Vagina (tissue), 2 donors: ENCODE measurements around the gene QRFP. TPM values are rescaled to one million over a fixed set of nuclear protein-coding genes. Genes with fewer than 3 reads are reported as not detected.

Experiments used
- DNase-seq, 2 donors: peaks; one replicate each; pipeline ENCODE4 v3.0.0-alpha.2; 2017; ENCODE audit errors: extremely low spot score in 2 of 2
- H3K27ac ChIP-seq: fragments of 200-600 bp; sonication (generic); one replicate; pipeline ENCODE4 v1.5.1; 2019
- H3K27me3 ChIP-seq: fragments of 200-600 bp; sonication (generic); one replicate; pipeline ENCODE4 v1.5.1; 2019
- H3K36me3 ChIP-seq, 2 donors: fragments of 200-600 bp; sonication (generic); one replicate each; pipeline ENCODE4 v1.5.1; 2017 to 2019
- H3K4me1 ChIP-seq: fragments of 200-600 bp; sonication (generic); one replicate; pipeline ENCODE4 v1.5.1; 2019
- H3K4me3 ChIP-seq, 2 donors: fragments of 200-600 bp; sonication (generic); 1 replicate in 1 of 2; 2 replicates in 1 of 2; pipeline ENCODE4 v1.5.1; 2016 to 2019
- H3K9me3 ChIP-seq: fragments of 200-600 bp; sonication (generic); one replicate; pipeline ENCODE4 v1.5.1; 2019
- POLR2A ChIP-seq, 2 donors: fragments of 450-650 bp; IDR thresholded peaks; one replicate each; pipeline ENCODE4 v1.6.1; 2017; ENCODE audit warnings: antibody characterized with exemption in 2 of 2, mild to moderate bottlenecking in 2 of 2, moderate library complexity in 2 of 2
- POLR2AphosphoS5 ChIP-seq, 2 donors: sonication (generic); formaldehyde crosslinking; IDR thresholded peaks; one replicate each; pipeline ENCODE4 v1.9.0; 2017; ENCODE audit warnings: antibody characterized with exemption in 2 of 2, mild to moderate bottlenecking in 2 of 2, low read depth in 1 of 2; ENCODE audit not compliant: insufficient read depth in 1 of 2
- intact Hi-C: fragments of 100-400 bp; cut with DNase I; formaldehyde crosslinking; loops from one replicate; pipeline ENCODE4 v1.15.1; 2023
- total RNA-seq: library from RNA; depleted of rRNA; stranded (reverse); fragments of >200 nt; gene quantifications from one replicate; pipeline ENCODE4 v1.2.3, GENCODE V29; 2016
- TF ChIP-seq, protein P1 (sequence below), 3 experiments: fragments of 450-650 bp in 2 of 3; fragments of 200-600 bp in 1 of 3; sonication (generic) in 1 of 3; IDR thresholded peaks; one replicate each; pipeline ENCODE4 v1.5.1; 2017 to 2019; ENCODE audit warnings: antibody characterized with exemption in 3 of 3, mild to moderate bottlenecking in 2 of 3, moderate library complexity in 2 of 3

QRFP gene
- total RNA-seq, 1 donor from 2014 or later = not detected

DNA sequence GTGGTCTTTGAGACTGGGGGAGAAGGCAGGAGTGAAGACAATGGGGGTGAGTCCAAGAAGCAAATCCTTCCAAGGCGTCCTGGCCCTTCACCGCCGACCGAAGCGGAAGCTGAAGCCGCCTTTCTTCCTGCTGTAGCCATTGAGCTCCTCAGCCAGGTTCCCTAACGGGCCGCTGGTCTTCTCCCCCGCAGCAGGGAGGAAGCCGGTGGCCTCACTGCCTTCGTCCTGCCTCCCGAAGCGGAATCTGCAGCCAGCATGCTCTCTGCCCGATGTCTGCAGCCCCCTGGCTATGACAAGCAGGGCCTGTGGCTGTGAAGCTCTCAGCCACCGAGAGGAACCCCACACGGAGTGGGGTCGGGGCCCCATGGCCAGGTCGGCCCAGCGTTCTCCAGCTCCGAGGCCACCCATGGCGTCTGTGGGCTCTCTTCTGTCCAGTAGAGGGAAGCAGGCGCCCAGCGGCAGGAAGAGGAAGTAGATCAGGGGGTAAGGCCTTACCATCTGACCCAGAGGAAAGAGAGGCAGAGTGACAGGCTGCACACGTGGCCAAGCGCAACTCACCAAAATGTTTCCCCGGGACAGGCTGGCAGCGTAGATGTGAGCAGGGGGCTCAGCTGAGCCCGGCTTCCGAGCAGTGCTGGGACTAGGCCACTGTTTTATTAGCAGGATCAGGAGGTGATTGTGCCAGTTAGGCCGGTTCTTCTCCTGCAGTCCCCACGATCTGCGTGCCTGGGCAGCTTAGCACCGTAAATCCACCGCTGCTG lies 3.1 kb downstream of the QRFP start:
- Histone ChIP-seq H3K4me1 (peaks cover 46% of the 10 kb centered on the region), H3K27me3 (no peaks in the 10 kb centered on the region), H3K36me3 (peaks cover 0 to 22% of the 10 kb centered on the region in 2 donors), H3K4me3 (no peak overlapping the region), H3K9me3 (no peaks in the 10 kb centered on the region), H3K27ac (no peak overlapping the region)
- TF ChIP-seq POLR2AphosphoS5 (IDR thresholded peaks at IDR 0.05; ENCODE audit: insufficient read depth in 1 of 2, low read depth in 1 of 2) = peak in 1 of 2 donors; percentile 22
- no peak for TF ChIP-seq POLR2A (IDR thresholded peaks at IDR 0.05)
- DNase-seq = no peak
- intact Hi-C loops = no loop called here

DNA sequence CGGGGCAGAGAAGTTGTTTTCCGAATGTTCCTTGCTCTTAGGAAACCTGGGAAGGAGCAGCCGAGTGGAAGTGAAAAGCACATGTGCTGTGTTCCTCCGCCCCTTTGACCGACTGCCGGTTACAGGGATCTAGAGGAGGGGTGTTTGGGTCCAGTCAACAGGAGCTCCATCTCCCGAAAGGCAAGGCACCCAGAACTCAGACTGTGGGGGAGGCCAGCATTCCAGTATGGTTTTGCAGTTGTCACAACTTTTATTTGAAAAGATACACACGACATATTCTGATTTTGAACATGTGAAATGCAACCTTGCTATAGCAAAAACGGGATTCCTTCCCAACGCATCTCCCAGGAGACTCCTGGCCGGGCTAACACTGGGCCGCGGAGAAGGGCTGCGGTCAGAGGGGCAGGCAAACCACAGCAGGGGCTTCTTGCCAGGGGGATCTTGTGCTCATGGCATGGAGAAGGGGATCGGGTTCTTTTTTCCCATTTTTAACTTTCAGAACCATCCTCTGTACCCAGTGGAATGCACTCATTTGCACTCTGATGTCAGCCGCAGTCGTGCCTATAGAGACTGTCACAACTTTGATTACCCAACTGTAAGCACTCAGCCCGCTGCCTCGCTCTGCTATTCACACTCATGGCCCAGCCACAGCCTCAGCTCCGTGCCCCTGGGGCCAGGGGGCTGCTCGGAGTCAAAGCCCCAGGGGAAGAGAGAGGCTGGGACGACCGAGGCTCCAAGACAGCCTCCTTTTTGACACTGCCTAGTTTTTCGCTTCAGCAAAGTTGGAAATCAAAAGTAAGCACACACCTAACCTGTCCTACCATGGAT lies 3.9 kb downstream of the QRFP start:
- no peaks in the 10 kb centered on the region for H3K27me3 ChIP-seq
- H3K27ac ChIP-seq = no peak overlapping the region
- TF ChIP-seq, protein P1, sequence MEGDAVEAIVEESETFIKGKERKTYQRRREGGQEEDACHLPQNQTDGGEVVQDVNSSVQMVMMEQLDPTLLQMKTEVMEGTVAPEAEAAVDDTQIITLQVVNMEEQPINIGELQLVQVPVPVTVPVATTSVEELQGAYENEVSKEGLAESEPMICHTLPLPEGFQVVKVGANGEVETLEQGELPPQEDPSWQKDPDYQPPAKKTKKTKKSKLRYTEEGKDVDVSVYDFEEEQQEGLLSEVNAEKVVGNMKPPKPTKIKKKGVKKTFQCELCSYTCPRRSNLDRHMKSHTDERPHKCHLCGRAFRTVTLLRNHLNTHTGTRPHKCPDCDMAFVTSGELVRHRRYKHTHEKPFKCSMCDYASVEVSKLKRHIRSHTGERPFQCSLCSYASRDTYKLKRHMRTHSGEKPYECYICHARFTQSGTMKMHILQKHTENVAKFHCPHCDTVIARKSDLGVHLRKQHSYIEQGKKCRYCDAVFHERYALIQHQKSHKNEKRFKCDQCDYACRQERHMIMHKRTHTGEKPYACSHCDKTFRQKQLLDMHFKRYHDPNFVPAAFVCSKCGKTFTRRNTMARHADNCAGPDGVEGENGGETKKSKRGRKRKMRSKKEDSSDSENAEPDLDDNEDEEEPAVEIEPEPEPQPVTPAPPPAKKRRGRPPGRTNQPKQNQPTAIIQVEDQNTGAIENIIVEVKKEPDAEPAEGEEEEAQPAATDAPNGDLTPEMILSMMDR (IDR thresholded peaks at IDR 0.05) = no peak
- TF ChIP-seq POLR2A (IDR thresholded peaks at IDR 0.05) (no peak), POLR2AphosphoS5 (IDR thresholded peaks at IDR 0.05; ENCODE audit: insufficient read depth in 1 of 2, low read depth in 1 of 2) (no peak)
- no peaks in the 10 kb centered on the region for H3K9me3 ChIP-seq
- H3K4me3 ChIP-seq = no peak overlapping the region
- H3K36me3 ChIP-seq = peaks cover 0 to 30% of the 10 kb centered on the region in 2 donors
- peaks cover 46% of the 10 kb centered on the region for H3K4me1 ChIP-seq
- no peak for DNase-seq
- intact Hi-C loops = no loop called here

DNA sequence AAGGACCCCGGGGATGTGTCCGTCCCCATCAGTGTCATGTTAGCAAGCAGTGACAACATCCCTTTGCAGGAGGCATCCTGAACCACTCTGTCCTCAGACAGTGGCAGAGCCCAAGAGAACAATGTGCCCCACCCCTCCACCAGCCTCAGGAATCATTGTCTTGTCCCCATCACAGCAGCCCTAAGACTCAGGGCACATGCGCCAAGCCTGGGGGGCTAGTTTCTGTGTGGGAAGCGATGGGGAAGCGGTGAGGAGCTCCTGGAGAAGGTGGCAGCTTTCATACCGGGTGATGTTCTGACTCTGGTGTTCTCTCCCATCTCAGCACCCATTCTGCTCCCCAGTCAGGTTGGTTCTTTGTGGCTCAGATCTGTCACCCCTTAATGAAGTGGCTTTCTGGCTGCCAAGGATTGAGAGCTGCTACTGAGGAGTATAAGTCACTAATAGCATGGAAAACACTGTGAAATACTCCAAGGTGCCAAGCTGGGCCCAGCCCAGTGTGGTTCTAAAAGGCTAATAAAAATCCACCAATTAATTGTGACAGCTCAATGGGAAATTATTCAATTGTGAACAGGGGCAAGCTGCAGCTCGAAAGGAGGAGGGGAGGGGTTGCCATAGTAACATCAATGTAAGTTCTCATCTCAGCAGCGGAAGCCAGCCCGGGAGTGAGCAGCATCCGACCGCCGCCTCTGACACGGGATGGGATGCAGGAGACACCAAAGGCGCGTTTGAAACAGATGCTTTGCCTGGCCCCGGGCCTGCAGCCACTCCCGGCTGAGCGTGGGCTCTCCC lies 4.7 kb downstream of the QRFP start:
- no peak overlapping the region for H3K27ac ChIP-seq
- H3K9me3 ChIP-seq = no peaks in the 10 kb centered on the region
- intact Hi-C loops = no loop called here
- peaks cover 46% of the 10 kb centered on the region for H3K4me1 ChIP-seq
- no peak for TF ChIP-seq POLR2A (IDR thresholded peaks at IDR 0.05)
- no peak for TF ChIP-seq POLR2AphosphoS5 (IDR thresholded peaks at IDR 0.05; ENCODE audit: insufficient read depth in 1 of 2, low read depth in 1 of 2)
- TF ChIP-seq, protein P1 (IDR thresholded peaks at IDR 0.05) = no peak
- H3K27me3 ChIP-seq = no peaks in the 10 kb centered on the region
- peaks cover 0 to 38% of the 10 kb centered on the region in 2 donors for H3K36me3 ChIP-seq
- no peak for DNase-seq
- H3K4me3 ChIP-seq = no peak overlapping the region

DNA sequence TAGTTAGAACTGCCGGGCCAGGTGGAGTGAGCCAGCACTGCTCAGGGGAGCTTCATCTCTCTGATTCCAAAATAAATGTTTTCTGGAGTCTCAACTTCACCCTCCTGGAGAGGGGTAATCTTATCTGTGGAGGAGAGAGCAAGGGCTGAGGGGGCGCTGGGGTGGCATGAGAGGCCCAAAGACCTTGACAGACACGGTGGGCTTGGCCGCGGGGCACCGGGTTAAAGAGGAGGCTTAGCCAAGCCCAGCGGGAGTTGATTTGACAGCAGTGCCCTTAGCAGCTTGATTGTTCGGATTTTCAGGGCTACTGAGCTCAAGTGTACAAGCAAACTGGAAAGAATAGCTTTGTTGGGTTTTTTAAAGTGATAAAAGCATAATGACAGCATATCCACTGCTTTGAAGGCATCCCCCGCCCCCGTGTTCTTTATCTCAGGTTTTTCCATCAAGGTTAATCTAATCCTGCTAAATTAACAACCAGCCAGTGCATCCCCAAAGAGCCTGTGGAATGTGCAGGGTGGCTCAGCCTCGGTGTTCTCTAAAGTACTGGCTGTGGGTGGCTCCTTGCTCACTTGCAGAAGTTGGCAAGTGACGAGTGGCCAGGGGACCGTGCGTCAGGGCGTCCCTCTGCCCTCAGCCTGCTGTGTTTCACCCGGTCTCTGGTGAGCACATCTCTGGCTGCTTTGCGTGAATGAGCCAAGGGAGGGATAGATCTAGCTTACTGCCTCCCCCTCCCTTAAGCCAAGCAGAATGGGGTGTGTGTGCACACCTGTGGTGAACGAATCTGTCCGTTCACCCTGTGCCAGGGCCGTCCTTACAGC lies 5.5 kb downstream of the QRFP start:
- intact Hi-C loops = no loop called here
- H3K27ac ChIP-seq = no peak overlapping the region
- no peak for DNase-seq
- no peaks in the 10 kb centered on the region for H3K9me3 ChIP-seq
- peaks cover 41% of the 10 kb centered on the region for H3K4me1 ChIP-seq
- peaks cover 0 to 46% of the 10 kb centered on the region in 2 donors for H3K36me3 ChIP-seq
- no peak overlapping the region for H3K4me3 ChIP-seq
- no peaks in the 10 kb centered on the region for H3K27me3 ChIP-seq
- TF ChIP-seq, protein P1 (IDR thresholded peaks at IDR 0.05) = no peak
- TF ChIP-seq POLR2AphosphoS5 (IDR thresholded peaks at IDR 0.05; ENCODE audit: insufficient read depth in 1 of 2, low read depth in 1 of 2) (no peak), POLR2A (IDR thresholded peaks at IDR 0.05) (no peak)
